ENCODE results near the gene DAO.

Gene DAO

DNA sequence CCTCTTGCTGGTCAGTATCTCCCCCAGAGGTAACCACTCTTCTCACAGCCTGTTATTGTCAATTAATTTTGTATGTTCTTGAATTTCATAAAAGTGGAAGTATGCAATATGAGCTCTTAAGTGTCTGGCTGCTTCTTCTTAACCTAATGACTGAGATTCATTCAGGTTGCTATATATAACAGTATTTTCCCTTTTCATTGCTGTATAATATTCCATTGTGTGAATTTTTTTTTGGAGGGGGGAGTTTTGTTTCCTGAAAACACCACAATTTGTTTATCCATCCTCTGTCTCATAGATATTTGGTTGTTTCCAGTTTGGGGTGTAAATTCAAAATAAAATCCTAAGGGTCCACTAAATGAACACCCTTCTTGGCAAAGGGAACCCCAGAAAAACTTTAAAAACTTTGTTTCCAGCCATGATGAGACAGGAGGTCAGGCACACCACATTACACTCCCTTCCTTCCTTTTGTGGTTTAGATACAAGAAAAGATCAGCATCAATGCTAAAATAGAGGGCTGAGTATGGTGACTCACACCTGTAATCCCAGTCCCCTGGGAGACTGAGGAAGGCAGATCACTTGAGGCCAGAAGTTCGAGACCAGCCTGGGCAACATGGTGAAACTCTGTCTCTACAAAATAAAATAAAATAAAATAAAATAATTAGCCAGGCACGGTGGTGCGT lies 4.1 kb upstream of the DAO start:
- no peak for DNase-seq (ENCODE audit: low read depth)

DNA sequence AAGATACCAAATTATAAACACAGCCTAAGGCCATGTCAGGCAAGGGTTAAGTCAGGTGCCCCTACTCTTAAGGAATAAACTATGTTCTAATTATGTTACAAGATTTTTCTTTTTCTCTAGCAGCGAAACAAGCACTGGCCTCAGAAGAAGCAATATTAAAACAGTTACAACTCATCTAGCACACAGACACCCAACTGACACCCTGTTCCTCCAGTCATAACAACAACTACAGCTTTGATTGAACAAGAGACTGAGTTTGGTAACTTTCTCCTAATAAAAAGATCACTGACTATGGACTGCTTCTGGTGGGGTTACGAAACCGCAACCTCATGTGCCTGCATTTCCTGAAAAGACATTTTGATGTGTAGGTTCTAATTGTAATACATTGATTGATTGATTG lies 3.3 kb upstream of the DAO start:
- DNase-seq (ENCODE audit: low read depth) = no peak

DNA sequence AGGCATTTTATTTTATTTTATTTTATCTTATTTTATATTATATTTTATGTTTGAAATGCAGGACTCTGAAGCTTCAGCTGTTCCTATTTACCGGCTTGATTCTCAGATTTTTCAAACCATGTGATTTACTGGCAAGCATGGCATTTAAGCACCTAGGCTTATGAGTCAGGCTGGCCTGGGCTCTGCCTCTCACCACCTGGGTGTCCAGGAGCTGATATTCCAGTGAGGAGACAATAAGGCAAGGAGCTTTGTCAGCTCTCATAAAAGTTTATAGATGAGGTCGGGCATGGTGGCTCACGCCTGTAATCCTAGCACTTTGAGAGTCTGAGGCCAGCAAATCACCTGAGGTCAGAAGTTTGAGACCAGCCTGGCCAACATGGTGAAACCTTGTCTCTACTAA lies 2.1 kb downstream of the DAO start:
- no peak for DNase-seq (ENCODE audit: low read depth)

- no peak for DNase-seq (ENCODE audit: low read depth)
Observed at GRCh38 chr12:108884116-108885012, 4.5 kb downstream of the DAO start.

GRCh38 chr12:108886873-108887629 lies 7.2 kb downstream of the DAO start:
- DNase-seq (ENCODE audit: low read depth) = no peak

DNA sequence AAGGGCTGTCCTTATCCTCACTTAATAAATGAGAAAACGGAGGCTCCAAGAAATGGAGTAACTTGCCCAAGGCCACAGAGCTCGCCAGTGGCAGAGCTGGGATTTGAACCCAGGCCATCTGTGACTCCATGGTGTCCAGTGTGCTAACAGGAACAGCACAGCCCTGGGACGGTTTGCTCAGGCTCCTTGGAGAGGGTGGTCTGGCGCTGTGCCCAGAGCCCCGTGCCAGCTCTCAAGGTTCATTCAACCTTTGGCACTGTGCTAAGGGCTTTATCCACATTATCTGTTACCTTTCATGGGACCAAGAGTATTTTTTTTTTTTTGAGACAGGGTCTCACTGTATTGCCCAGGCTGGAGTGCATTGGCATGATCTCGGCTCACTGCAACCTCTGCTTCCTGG lies 8.1 kb downstream of the DAO start:
- no peak for DNase-seq (ENCODE audit: low read depth)

DNA sequence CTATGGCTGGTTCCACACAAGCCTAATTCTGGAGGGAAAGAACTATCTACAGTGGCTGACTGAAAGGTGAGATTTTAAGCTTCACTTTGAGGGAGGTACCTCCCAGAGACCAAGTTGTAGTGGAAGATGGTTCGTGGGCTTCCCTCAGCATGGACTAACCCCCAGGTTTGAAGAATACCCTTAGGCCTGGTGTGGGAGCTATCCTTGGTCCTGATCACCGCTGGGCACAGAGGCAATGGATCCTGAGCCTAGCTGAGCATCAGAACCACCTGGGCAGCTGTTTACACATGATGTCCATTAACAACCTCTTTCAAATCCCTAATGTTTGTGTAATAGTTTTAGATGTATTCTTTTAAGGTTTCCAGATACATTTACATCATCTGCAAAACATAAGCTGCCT lies 10.3 kb downstream of the DAO start:
- DNase-seq (ENCODE audit: low read depth) = no peak

DNA sequence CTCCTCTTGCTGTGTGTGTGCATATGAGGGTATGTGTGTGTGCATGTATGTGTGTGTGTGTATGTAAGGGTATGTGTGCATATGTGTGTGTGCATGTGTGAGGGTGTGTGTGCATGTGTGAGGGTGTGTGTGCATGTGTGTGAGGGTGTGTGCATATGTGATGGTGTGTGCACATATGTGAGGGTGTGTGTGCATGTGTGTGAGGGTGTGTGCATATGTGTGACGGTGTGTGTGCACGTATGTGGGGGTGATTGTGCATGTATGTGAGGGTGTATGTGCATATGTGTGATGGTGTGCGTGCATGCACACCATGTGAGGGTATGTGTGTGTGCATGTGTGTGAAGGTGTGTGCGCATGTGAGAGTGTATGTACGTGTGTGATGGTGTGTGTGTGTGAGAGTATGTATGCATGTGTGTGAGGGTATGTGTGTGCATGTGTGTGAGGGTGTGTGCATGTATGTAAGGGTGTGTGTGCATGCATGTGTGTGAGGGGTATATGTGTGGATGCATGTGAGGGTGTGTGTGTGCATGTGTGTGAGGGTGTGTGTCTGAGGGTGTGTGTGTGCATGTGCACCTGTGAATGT lies 15.4 kb downstream of the DAO start:
- no peak for DNase-seq (ENCODE audit: low read depth)

- no peak for DNase-seq (ENCODE audit: low read depth)
Observed at GRCh38 chr12:108896336-108896735, 16.4 kb downstream of the DAO start.

- no peak for DNase-seq (ENCODE audit: low read depth)
Observed at GRCh38 chr12:108896817-108897216, 16.9 kb downstream of the DAO start.

- no peak for DNase-seq (ENCODE audit: low read depth)
Observed at GRCh38 chr12:108899145-108899544, 19.3 kb downstream of the DAO start.

- no peak for DNase-seq (ENCODE audit: low read depth)
Observed at GRCh38 chr12:108905725-108906124, 25.8 kb downstream of the DAO start.

GRCh38 chr12:108906971-108907370 lies 27.1 kb downstream of the DAO start:
- DNase-seq (ENCODE audit: low read depth) = no peak

- DNase-seq (ENCODE audit: low read depth) = no peak
Observed at GRCh38 chr12:108907839-108908351, 28.0 kb downstream of the DAO start.

DNA sequence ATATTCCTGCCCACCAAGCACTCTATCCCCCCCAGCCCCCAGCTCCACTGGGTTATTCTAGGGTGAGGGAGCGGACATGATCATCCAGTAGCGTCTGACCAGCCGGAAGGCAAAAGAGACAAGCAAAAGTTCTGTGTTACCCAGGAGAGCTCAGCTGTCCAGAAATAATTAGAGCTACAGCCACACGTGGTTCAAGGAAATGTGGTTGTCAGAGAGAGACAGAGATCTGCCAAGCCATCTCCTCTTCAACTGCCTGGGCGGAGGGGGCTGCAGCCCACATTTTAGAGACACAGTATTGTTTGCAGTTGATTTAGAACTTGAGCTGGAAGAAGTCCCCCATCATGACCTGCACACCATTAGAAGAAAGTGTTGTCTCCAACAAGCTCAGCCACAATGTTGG lies 30.4 kb downstream of the DAO start:
- no peak for DNase-seq (ENCODE audit: low read depth)

GRCh38 chr12:108911915-108912314 lies 32.0 kb downstream of the DAO start:
- no peak for DNase-seq (ENCODE audit: low read depth)

- no peak for DNase-seq (ENCODE audit: low read depth)
Observed at GRCh38 chr12:108912361-108912760, 32.5 kb downstream of the DAO start.

DNA sequence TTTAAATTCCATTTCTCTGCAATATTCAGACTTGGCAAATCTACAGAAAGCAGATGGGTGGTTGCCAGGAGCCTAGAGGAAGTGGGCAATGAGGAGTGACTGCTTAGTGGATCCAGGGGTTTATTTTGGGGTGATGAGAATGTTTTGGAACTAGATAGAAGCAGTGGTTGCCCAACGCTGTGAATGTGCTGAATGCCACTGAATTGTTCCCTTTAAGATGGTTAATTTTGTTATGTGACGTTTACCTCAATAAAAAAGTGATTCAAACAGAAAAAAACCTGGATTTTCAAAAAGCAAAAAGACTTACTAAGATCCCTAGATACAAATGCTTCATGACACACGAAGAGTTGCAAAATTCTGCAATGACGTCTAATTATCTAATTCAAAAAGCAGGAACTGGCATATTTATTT lies 34.2 kb downstream of the DAO start:
- peak; percentile 20 for DNase-seq (ENCODE audit: low read depth)

DNA sequence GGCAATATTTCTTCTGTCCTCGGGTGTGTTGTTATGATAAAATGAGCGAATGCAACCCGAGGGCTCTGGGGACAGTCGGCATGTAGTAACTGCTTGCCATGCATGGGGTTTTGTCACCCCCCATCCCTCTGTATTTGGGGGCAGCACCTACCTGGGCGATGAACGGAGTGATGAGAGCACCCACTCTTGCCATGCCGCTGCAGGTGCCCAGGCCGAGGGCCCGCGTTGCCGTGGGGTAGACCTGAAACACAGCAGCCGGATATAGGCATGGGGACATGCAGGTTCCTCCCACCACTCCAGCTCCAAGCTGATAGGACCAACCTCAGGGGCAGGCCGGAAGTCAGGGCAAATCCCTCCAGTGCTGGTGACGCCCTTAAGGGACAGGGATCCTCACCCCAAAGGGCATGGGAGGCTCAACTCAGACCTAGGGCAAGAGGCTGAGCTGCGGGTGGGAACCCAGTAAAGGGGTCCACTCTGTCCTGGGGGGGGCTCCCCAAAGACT lies 35.8 kb downstream of the DAO start:
- no peak for DNase-seq (ENCODE audit: low read depth)

DNA sequence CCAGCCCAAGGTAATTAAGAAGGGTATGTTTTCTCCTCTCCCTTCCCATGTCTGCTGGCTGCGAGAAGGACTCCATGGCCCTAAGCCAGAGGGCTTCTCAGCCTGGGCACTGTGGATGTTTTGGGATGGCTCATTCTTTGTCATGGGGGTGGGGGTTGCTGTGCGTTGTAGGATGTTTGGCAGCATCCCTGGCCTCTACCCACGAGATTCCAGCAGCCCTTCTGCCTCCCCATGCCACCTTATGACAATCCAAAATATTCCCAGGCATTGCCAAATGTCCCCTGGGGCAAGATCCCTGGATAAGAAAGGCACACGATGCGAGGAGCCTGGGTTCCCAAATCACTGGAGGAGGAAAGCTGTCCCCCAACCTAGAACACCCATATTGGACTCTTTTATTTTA lies 36.4 kb downstream of the DAO start:
- no peak for DNase-seq (ENCODE audit: low read depth)

- no peak for DNase-seq (ENCODE audit: low read depth)
Observed at GRCh38 chr12:108918206-108918605, 38.3 kb downstream of the DAO start.
